Diencephalon (tissue), 1 donor: ENCODE data around the gene CDC14C. TPM values are rescaled to one million over a fixed set of nuclear protein-coding genes. Genes with fewer than 3 reads are reported as not detected.

Source experiments
- total RNA-seq: library from RNA; depleted of rRNA; stranded (reverse); fragments of >200 nt; gene quantifications from one replicate; pipeline ENCODE4 v1.2.3, GENCODE V29; 2014

Gene CDC14C
- not detected for total RNA-seq

DNA sequence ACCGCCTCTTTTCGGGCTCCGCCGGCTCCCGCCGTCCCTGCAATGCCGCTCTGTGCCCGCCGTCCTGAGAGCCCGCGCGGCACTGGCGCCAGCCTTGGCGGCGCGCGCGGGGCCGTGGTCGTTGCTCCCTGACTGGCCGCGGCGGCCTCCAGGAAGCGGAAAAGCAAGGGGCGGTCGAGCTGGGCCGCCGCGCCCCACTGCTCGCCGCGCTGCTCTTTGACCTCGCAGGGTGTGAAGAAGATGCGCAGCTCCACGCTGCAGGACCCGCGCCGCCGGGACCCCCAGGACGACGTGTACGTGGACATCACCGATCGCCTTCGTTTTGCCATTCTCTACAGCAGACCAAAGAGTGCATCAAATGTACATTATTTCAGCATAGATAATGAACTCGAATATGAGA is at the start of gene CDC14C:
Gene CDC14C (plus strand): TSS at position 115 of the 400 bp plus-strand sequence. CDS start 126 bp downstream, at position 241.

